Measurements from ENCODE around the gene LRBA.

DNA sequence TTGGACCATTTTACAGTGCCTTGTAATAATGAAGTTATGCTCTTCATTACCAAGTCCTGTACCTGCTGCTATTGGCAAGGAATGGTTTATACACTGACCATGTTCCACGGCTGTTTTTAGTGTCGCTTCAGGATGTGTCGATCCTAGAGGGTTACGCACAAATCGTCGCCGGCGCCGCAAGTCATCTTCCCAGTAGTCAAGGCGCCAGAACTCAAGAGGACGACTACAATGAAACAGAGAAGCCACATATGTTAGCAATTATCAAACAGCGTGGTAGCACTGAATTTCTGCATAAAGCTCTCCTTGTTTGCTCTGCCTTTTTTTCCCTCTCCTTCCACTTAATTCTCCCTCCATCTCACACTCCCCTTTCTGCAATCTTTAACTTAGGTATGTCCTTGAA is 416.2 kb downstream of the LRBA start:
- TF ChIP-seq GABPA (IDR thresholded peaks at IDR 0.05; ENCODE audit: low read depth) = no peak
- TF ChIP-seq, protein P1, sequence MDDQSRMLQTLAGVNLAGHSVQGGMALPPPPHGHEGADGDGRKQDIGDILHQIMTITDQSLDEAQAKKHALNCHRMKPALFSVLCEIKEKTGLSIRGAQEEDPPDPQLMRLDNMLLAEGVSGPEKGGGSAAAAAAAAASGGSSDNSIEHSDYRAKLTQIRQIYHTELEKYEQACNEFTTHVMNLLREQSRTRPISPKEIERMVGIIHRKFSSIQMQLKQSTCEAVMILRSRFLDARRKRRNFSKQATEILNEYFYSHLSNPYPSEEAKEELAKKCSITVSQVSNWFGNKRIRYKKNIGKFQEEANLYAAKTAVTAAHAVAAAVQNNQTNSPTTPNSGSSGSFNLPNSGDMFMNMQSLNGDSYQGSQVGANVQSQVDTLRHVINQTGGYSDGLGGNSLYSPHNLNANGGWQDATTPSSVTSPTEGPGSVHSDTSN (IDR thresholded peaks at IDR 0.05) = no peak
- TF ChIP-seq, protein P2, sequence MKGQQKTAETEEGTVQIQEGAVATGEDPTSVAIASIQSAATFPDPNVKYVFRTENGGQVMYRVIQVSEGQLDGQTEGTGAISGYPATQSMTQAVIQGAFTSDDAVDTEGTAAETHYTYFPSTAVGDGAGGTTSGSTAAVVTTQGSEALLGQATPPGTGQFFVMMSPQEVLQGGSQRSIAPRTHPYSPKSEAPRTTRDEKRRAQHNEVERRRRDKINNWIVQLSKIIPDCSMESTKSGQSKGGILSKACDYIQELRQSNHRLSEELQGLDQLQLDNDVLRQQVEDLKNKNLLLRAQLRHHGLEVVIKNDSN (IDR thresholded peaks at IDR 0.05; ENCODE audit: borderline replicate concordance, low read depth) = no peak
- TF ChIP-seq, protein P3, sequence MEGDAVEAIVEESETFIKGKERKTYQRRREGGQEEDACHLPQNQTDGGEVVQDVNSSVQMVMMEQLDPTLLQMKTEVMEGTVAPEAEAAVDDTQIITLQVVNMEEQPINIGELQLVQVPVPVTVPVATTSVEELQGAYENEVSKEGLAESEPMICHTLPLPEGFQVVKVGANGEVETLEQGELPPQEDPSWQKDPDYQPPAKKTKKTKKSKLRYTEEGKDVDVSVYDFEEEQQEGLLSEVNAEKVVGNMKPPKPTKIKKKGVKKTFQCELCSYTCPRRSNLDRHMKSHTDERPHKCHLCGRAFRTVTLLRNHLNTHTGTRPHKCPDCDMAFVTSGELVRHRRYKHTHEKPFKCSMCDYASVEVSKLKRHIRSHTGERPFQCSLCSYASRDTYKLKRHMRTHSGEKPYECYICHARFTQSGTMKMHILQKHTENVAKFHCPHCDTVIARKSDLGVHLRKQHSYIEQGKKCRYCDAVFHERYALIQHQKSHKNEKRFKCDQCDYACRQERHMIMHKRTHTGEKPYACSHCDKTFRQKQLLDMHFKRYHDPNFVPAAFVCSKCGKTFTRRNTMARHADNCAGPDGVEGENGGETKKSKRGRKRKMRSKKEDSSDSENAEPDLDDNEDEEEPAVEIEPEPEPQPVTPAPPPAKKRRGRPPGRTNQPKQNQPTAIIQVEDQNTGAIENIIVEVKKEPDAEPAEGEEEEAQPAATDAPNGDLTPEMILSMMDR (IDR thresholded peaks at IDR 0.05) = no peak
- TF ChIP-seq, protein P4, sequence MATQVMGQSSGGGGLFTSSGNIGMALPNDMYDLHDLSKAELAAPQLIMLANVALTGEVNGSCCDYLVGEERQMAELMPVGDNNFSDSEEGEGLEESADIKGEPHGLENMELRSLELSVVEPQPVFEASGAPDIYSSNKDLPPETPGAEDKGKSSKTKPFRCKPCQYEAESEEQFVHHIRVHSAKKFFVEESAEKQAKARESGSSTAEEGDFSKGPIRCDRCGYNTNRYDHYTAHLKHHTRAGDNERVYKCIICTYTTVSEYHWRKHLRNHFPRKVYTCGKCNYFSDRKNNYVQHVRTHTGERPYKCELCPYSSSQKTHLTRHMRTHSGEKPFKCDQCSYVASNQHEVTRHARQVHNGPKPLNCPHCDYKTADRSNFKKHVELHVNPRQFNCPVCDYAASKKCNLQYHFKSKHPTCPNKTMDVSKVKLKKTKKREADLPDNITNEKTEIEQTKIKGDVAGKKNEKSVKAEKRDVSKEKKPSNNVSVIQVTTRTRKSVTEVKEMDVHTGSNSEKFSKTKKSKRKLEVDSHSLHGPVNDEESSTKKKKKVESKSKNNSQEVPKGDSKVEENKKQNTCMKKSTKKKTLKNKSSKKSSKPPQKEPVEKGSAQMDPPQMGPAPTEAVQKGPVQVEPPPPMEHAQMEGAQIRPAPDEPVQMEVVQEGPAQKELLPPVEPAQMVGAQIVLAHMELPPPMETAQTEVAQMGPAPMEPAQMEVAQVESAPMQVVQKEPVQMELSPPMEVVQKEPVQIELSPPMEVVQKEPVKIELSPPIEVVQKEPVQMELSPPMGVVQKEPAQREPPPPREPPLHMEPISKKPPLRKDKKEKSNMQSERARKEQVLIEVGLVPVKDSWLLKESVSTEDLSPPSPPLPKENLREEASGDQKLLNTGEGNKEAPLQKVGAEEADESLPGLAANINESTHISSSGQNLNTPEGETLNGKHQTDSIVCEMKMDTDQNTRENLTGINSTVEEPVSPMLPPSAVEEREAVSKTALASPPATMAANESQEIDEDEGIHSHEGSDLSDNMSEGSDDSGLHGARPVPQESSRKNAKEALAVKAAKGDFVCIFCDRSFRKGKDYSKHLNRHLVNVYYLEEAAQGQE (IDR thresholded peaks at IDR 0.05; ENCODE audit: low read depth, low read length) = no peak
- no peak for TF ChIP-seq NRF1 (IDR thresholded peaks at IDR 0.05; ENCODE audit: low read depth, low read length)
- no peak for TF ChIP-seq JUND (IDR thresholded peaks at IDR 0.05)
- TF ChIP-seq RFX5 (IDR thresholded peaks at IDR 0.05; ENCODE audit: low read length) = no peak

Measured in SK-N-SH (cell line).